HepG2 (cell line): ENCODE results near the gene TYROBP. TPM values are rescaled to one million over a fixed set of nuclear protein-coding genes. Genes with fewer than 3 reads are reported as not detected.

Experiments used
- EED ChIP-seq: sonication (generic); formaldehyde crosslinking; IDR thresholded peaks from 2 replicates; pipeline ENCODE4 v1.5.0; 2020; ENCODE audit warnings: mild to moderate bottlenecking, missing genetic modification reagents
- FOXP4 ChIP-seq: sonication (generic); formaldehyde crosslinking; IDR thresholded peaks from 2 replicates; pipeline ENCODE4 v1.4.0; 2020; ENCODE audit warnings: missing genetic modification reagents
- HMGXB4 ChIP-seq, 2 experiments: sonication (generic) in 1 of 2; formaldehyde crosslinking in 1 of 2; IDR thresholded peaks; 2 replicates each; pipeline versions ENCODE4 v1.4.0 to v1.6.1; 2018 to 2020; ENCODE audit warnings: missing genetic modification reagents in 2 of 2, borderline replicate concordance in 1 of 2, low read depth in 1 of 2, mild to moderate bottlenecking in 1 of 2, missing biosample characterization in 1 of 2
- HNRNPH1 ChIP-seq: fragments of 200-400 bp; formaldehyde crosslinking; optimal IDR thresholded peaks from 2 replicates; pipeline ENCODE3; 2017; ENCODE audit warnings: mild to moderate bottlenecking, low read depth, low read length
- IKZF4 ChIP-seq: sonication (generic); formaldehyde crosslinking; IDR thresholded peaks from 2 replicates; pipeline ENCODE4 v1.5.1; 2020; ENCODE audit warnings: borderline replicate concordance, mild to moderate bottlenecking, low read depth, missing genetic modification reagents; ENCODE audit errors: not compliant biosample characterization
- IRF2 ChIP-seq: IDR thresholded peaks from 2 replicates; pipeline ENCODE4 v1.6.1; 2018; ENCODE audit warnings: missing genetic modification reagents, missing compliant biosample characterization
- NCOA2 ChIP-seq: sonication (generic); formaldehyde crosslinking; IDR thresholded peaks from 2 replicates; pipeline ENCODE4 v1.8.0; 2022; ENCODE audit warnings: inconsistent platforms
- NFKBIZ ChIP-seq: IDR thresholded peaks from 2 replicates; pipeline ENCODE4 v1.6.1; 2018; ENCODE audit warnings: missing genetic modification reagents, missing compliant biosample characterization
- PCBP2 ChIP-seq: fragments of 200-400 bp; formaldehyde crosslinking; optimal IDR thresholded peaks from 2 replicates; pipeline ENCODE3; 2018; ENCODE audit warnings: low read length, low read depth; ENCODE audit not compliant: poor library complexity, severe bottlenecking
- POLR2AphosphoS5 ChIP-seq: IDR thresholded peaks from 2 replicates; pipeline ENCODE4 v1.6.1; 2012; ENCODE audit warnings: low read depth, low read length
- SMAD9 ChIP-seq: sonication (generic); formaldehyde crosslinking; IDR thresholded peaks from 2 replicates; pipeline ENCODE4 v1.5.1; 2020; ENCODE audit warnings: mild to moderate bottlenecking, missing genetic modification reagents
- THAP11 ChIP-seq: IDR thresholded peaks from 2 replicates; pipeline ENCODE4 v1.6.1; 2016; ENCODE audit warnings: missing biosample characterization, missing genetic modification reagents
- ZHX1 ChIP-seq: sonication (generic); formaldehyde crosslinking; IDR thresholded peaks from 2 replicates; pipeline ENCODE4 v1.8.1; 2022; ENCODE audit warnings: low read depth, mild to moderate bottlenecking, missing genetic modification reagents
- ZMAT3 ChIP-seq: sonication (generic); formaldehyde crosslinking; conservative IDR thresholded peaks from 2 replicates; pipeline ENCODE4 v1.7.0; 2021; ENCODE audit warnings: missing genetic modification reagents
- ZNF138 ChIP-seq: sonication (generic); formaldehyde crosslinking; IDR thresholded peaks from 2 replicates; pipeline ENCODE4 v1.5.0; 2020; ENCODE audit warnings: mild to moderate bottlenecking, low read depth, missing genetic modification reagents
- ZNF260 ChIP-seq: sonication (generic); formaldehyde crosslinking; IDR thresholded peaks from 2 replicates; pipeline ENCODE4 v1.4.0; 2020; ENCODE audit warnings: missing genetic modification reagents, low read depth, mild to moderate bottlenecking, borderline replicate concordance
- ZNF282 ChIP-seq: fragments of 450-650 bp; IDR thresholded peaks from 2 replicates; pipeline ENCODE4 v1.6.1; 2018; ENCODE audit not compliant: partially characterized antibody
- ZNF350 ChIP-seq: sonication (generic); formaldehyde crosslinking; IDR thresholded peaks from 2 replicates; pipeline ENCODE4 v1.4.0; 2020; ENCODE audit warnings: mild to moderate bottlenecking, low read depth, missing genetic modification reagents, borderline replicate concordance
- ZNF589 ChIP-seq: sonication (generic); formaldehyde crosslinking; conservative IDR thresholded peaks from 2 replicates; pipeline ENCODE4 v1.8.0; 2022; ENCODE audit warnings: mild to moderate bottlenecking, moderate library complexity, missing genetic modification reagents
- ZNF75D ChIP-seq: sonication (generic); formaldehyde crosslinking; IDR thresholded peaks from 2 replicates; pipeline ENCODE4 v1.8.1; 2023; ENCODE audit warnings: missing genetic modification reagents, mild to moderate bottlenecking, borderline replicate concordance
- ZNF761 ChIP-seq: sonication (generic); formaldehyde crosslinking; conservative IDR thresholded peaks from 2 replicates; pipeline ENCODE4 v1.4.0; 2020; ENCODE audit warnings: mild to moderate bottlenecking, missing genetic modification reagents
- ZNF766 ChIP-seq: sonication (generic); formaldehyde crosslinking; IDR thresholded peaks from 2 replicates; pipeline ENCODE4 v1.5.0; 2020; ENCODE audit warnings: missing genetic modification reagents, borderline replicate concordance
- ZNF883 ChIP-seq: sonication (generic); formaldehyde crosslinking; IDR thresholded peaks from 2 replicates; pipeline ENCODE4 v1.5.1; 2020; ENCODE audit warnings: mild to moderate bottlenecking, missing genetic modification reagents; ENCODE audit errors: not compliant biosample characterization
- ZSCAN25 ChIP-seq: sonication (generic); formaldehyde crosslinking; IDR thresholded peaks from 2 replicates; pipeline ENCODE4 v1.8.0; 2022; ENCODE audit warnings: mild to moderate bottlenecking, missing genetic modification reagents
- polyA plus RNA-seq, 8 experiments: library from polyadenylated mRNA; depleted of rRNA in 3 of 8; stranded (reverse) in 7 of 8; unstranded in 1 of 8; fragments of >200 nt; fragmentation: Illumina TruSeq in 4 of 8; extraction: Trizol in 4 of 8; gene quantifications; 2 replicates each; pipeline versions ENCODE4 v1.2.1 to v1.2.3, GENCODE V29; 2011 to 2016; ENCODE audit warnings: low read depth in 4 of 8, missing spikeins in 1 of 8, mixed read lengths in 1 of 8; ENCODE audit not compliant: insufficient read depth in 1 of 8
- total RNA-seq, 5 experiments: library from RNA; depleted of rRNA; stranded (reverse); fragments of >200 nt; fragmentation: Illumina TruSeq; extraction: Trizol; gene quantifications; 2 replicates each; pipeline ENCODE4 v1.2.3, GENCODE V29; 2016; ENCODE audit warnings: low read depth in 1 of 5

Gene TYROBP
- total and polyA plus RNA-seq, 2 of the 13 experiments (the other 11 are each of a cell fraction or from before 2014, with no cell fraction given) = not detected

- TF ChIP-seq ZNF138 (CRISPR knock-in tag) (no peak), ZMAT3 (CRISPR knock-in tag) (peak; percentile 79), ZNF589 (CRISPR knock-in tag) (no peak), ZHX1 (CRISPR knock-in tag) (peak; percentile 59; the same call in 1 of the 2 replicates), IKZF4 (no peak), PCBP2 (no peak), ZNF883 (no peak), POLR2AphosphoS5 (peak; percentile 93), SMAD9 (CRISPR knock-in tag) (no peak), NFKBIZ (0 out of 2 replicates have a peak, but pooled peaks have one; percentile 24), ZNF350 (CRISPR knock-in tag) (peak; percentile 96), ZNF766 (CRISPR knock-in tag) (no peak), ZNF75D (no peak), THAP11 (CRISPR knock-in tag) (peak; percentile 100), FOXP4 (peak; percentile 53; the same call in 1 of the 2 replicates), EED (CRISPR knock-in tag) (no peak), ZNF282 (no peak), ZNF761 (CRISPR knock-in tag) (0 out of 2 replicates have a peak, but pooled peaks have one; percentile 40), HMGXB4 (CRISPR knock-in tag; IDR thresholded peaks at IDR 0.05; ENCODE audit: borderline replicate concordance in 1 of 2, low read depth in 1 of 2) (peak; percentile 87 to 91; a peak in 3 of 4 replicates), ZSCAN25 (peak; percentile 62), IRF2 (CRISPR knock-in tag) (peak; percentile 90), ZNF260 (CRISPR knock-in tag) (no peak), NCOA2 (CRISPR knock-in tag) (peak; percentile 53), HNRNPH1 (no peak)
These were observed 23.2 kb upstream of the TYROBP start (continued) for GRCh38 chr19:35931161-35931873.
